GM21576 (cell line): ENCODE measurements around the gene PLCXD1.

Experiments
- ATAC-seq: cut with Tn5 transposase; IDR thresholded peaks from one replicate; pipeline ENCODE4 v1.9.1; 2021; ENCODE audit warnings: mild to moderate bottlenecking, moderate library complexity; ENCODE audit not compliant: unreplicated experiment

The PLCXD1 gene

GRCh38 chrX:333611-334311 lies 52.6 kb downstream of the PLCXD1 start:
- no peak for ATAC-seq

GRCh38 chrX:334331-334891 lies 53.2 kb downstream of the PLCXD1 start:
- ATAC-seq, result no peak

GRCh38 chrX:334971-335757 lies 54.0 kb downstream of the PLCXD1 start:
- no peak for ATAC-seq

- no peak for ATAC-seq
Observed at GRCh38 chrX:335758-336155, 54.6 kb downstream of the PLCXD1 start.

- ATAC-seq, result no peak
Observed at GRCh38 chrX:336227-336626, 55.0 kb downstream of the PLCXD1 start.

GRCh38 chrX:337331-337831 lies 56.2 kb downstream of the PLCXD1 start:
- ATAC-seq, result no peak

GRCh38 chrX:338281-338835 lies 57.2 kb downstream of the PLCXD1 start:
- ATAC-seq, result no peak

- no peak for ATAC-seq
Observed at GRCh38 chrX:338836-339400, 57.7 kb downstream of the PLCXD1 start.

- ATAC-seq, result no peak
Observed at GRCh38 chrX:340121-340520, 58.9 kb downstream of the PLCXD1 start.

GRCh38 chrX:340641-341423 lies 59.7 kb downstream of the PLCXD1 start:
- no peak for ATAC-seq

GRCh38 chrX:341541-342101 lies 60.4 kb downstream of the PLCXD1 start:
- no peak for ATAC-seq

- no peak for ATAC-seq
Observed at GRCh38 chrX:344371-344901, 63.3 kb downstream of the PLCXD1 start.

- no peak for ATAC-seq
Observed at GRCh38 chrX:345020-345925, 64.1 kb downstream of the PLCXD1 start.

GRCh38 chrX:346034-346813 lies 65.0 kb downstream of the PLCXD1 start:
- ATAC-seq, result no peak

- ATAC-seq, result no peak
Observed at GRCh38 chrX:347351-348117, 66.4 kb downstream of the PLCXD1 start.

GRCh38 chrX:348461-349117 lies 67.4 kb downstream of the PLCXD1 start:
- ATAC-seq, result no peak

- ATAC-seq, result no peak
Observed at GRCh38 chrX:349196-349595, 68.0 kb downstream of the PLCXD1 start.
